ENCODE measurements around the gene CLEC3A.
"Not testable (repeated sequence)": the region's sequence is repeated elsewhere in the genome, so short reads cannot be mapped to it uniquely, and the experiment has no call there.

The CLEC3A gene

GRCh38 chr16:78025631-78026030 is 3.3 kb downstream of the CLEC3A start:
- in situ Hi-C loops (cut with MboI; ENCODE audit: low sequenced_read_pairs) = no loop called here

GRCh38 chr16:78028018-78028417 is 5.7 kb downstream of the CLEC3A start:
- in situ Hi-C loops (cut with MboI; ENCODE audit: low sequenced_read_pairs) = no loop called here

DNA sequence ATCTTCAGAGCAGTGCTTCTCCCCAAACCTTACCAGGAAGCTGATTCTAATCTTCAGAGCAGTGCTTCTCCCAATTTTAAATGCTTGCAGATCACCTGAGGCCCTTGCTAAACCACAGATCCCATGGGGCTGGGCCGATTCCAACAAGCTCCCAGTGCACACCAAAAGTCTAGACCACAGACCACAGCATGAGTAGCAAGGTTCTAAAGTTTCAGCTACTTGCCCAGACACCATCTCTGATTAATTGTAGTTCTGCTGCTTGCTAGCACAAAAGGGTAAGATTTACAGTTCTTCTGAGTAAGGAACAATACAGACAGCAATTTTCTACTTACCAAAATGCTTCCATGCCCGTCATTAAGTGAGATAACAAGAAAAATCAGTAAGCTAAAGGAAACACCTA is 12.2 kb downstream of the CLEC3A start:
- in situ Hi-C loops (cut with MboI; ENCODE audit: low sequenced_read_pairs) = no loop called here

DNA sequence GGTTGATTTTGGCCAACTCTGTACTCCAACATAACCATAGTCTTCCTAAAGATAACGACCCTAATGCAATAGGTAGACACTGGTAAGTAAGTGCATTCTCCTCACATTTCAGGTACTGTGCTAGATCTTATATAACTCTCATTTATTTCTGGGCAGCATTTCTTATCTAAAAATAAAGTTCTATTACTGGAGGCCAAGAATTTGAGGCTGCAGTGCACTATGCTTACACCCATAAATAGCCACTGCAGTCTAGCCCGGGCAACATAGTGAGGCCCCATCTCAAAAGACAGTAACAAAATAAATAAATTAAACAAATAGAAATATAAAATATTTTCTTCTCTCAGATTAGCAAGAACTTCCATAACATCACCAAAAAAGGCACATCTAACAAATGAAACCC is 12.7 kb downstream of the CLEC3A start:
- in situ Hi-C loops (cut with MboI; ENCODE audit: low sequenced_read_pairs) = no loop called here

DNA sequence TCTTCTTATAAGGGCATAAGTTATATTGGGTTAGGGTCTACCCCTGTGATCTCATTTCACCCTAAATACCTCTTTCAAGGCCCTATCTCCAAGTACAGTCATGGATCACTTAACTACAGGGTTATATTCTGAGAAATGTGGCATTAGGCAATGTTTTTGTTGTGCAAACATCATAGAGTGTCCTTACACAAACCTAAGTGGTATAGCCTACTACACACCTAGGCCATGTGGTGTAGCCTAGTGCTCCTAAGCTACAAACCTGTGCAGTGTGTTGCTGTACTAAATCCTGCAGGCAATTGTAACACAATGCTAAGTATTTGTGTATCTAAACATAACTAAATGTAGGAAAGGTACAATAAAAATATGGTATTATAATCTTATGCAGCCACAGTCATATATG is 18.0 kb downstream of the CLEC3A start:
- in situ Hi-C loops (cut with MboI; ENCODE audit: low sequenced_read_pairs) = no loop called here

GRCh38 chr16:78045865-78046581 is 23.7 kb downstream of the CLEC3A start:
- in situ Hi-C loops (cut with MboI; ENCODE audit: low sequenced_read_pairs) = no loop called here

DNA sequence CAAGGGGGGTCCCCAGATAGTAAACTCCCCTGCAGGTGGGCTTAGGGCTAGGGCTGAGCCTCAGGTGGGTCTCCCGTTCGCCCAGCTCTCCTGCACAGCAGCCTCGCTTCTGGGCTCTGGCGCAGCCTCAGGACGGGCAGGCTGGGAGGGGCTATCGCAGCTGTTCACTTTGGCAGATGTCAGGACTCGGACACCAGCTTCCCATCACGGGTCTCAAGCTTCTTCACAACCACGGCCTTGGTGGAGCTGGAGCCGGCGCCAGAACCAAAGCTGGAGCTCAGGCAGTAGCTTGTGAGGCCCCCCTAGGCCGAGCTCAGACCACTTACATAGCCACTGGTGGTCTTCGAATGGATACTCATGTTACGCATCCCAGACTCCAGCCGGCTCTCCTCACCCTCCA is 26.0 kb downstream of the CLEC3A start:
- in situ Hi-C loops (cut with MboI; ENCODE audit: low sequenced_read_pairs) = no loop called here

- in situ Hi-C loops (cut with MboI; ENCODE audit: low sequenced_read_pairs) = no loop called here
These were observed 28.5 kb downstream of the CLEC3A start for GRCh38 chr16:78050734-78051400.

GRCh38 chr16:78057803-78058564 is 35.6 kb downstream of the CLEC3A start:
- in situ Hi-C loops (cut with MboI; ENCODE audit: low sequenced_read_pairs) = no loop called here

DNA sequence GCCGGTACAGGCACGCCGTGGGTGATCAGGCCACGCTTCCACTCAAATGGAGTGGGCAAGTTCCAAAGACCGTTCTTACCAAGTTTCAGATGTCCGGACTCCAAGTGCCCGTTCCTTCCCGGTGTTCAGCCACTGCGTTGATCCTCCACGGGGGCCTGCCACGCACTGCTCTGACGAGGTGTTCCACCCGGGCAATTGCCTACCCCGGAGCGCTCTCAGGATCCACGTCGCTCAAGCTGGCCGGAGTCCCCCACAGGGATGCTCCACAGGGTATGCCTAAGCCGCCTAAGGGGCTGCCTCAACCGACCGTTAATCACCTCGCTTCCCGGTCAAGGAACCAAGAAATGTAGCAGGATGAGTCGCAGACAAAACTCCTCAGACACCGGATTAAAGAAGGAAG is 37.5 kb downstream of the CLEC3A start:
- in situ Hi-C loops (cut with MboI; ENCODE audit: low sequenced_read_pairs) = not testable (repeated sequence)

GRCh38 chr16:78060295-78060694 is 37.9 kb downstream of the CLEC3A start:
- in situ Hi-C loops (cut with MboI; ENCODE audit: low sequenced_read_pairs) = no loop called here

DNA sequence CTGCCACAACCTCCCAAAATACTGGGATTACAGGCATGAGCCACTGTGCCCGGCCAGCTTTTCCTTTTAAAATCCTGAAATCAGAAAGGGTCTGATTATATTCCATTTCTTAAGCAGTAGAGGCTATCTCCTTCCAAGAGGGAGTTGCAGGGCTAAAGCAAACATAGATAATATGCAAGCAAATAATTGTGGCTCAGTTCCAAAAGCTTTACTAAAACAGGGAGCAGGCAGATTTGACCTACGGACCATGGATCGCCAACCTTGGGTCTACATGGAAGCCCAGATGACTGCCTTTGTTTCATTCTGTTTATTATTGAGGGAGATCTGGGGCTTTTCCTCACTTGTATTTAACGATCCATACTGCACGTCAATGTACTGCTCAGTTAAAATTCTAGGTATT is 38.5 kb downstream of the CLEC3A start:
- in situ Hi-C loops (cut with MboI; ENCODE audit: low sequenced_read_pairs) = no loop called here

- in situ Hi-C loops (cut with MboI; ENCODE audit: low sequenced_read_pairs) = no loop called here
These were observed 43.0 kb downstream of the CLEC3A start for GRCh38 chr16:78065319-78065718.

DNA sequence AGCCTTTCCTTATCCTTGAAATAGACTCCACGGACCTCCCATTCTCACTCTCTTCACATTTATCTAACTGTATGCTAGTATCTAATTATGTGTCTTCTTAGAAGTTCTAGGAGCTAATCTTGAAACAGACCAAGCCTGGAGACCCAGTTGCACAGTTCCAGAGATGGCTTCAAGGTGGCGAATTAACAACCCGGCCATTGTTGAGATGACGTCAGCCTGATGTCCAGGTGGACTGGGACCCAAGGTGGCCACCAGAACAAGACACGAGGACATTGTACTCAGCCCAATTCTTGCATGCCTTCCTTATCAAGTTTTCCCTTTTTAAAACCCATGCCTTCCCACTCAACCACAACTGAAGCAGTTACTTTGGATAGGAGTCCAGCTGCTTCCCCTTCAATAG is 47.6 kb downstream of the CLEC3A start:
- in situ Hi-C loops (cut with MboI; ENCODE audit: low sequenced_read_pairs) = no loop called here

DNA sequence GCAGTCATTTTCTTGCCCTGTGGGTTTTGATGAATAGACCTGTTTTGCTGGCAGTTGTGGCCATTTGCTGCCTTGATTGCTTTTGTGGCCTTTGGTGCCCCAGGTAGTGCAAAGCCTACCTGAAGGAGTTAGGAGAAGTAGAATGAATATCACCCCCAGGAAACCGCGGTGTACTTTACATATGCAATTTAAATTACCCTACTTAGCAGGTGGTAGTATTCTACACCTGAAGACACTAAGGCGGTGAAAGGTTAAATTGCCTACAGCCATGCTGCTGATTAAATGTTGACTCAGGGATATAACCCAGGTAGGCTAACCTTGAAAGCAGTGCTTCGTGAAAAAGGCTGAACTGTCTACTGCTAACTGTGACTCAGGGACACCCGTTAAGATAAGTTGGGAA is 49.9 kb downstream of the CLEC3A start:
- in situ Hi-C loops (cut with MboI; ENCODE audit: low sequenced_read_pairs) = no loop called here

GRCh38 chr16:78075800-78076199 is 53.5 kb downstream of the CLEC3A start:
- in situ Hi-C loops (cut with MboI; ENCODE audit: low sequenced_read_pairs) = no loop called here

DNA sequence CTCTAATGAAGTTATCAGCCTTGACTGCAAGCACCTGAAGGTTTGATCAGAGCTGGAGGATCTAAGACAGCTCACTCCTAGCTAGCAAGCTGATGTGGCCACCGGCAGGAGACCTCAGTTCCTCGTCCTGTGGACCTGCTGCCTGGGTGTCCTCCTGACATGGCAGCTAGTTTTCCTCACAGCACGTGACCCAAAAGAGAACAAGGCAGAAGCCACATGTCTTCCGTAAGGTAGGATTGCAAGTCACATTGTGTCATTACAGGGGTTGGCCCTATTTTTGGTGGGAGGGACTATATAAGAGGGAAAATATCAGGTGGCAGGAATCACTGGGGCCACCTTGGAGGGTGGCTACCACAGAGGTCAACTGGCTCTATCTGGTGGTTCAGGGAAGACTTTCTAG is 59.0 kb downstream of the CLEC3A start:
- in situ Hi-C loops (cut with MboI; ENCODE audit: low sequenced_read_pairs) = no loop called here
